Activated effector memory CD4-positive, alpha-beta T cell treated with Interleukin-2 at 50 U/mL for 16 hours (primary cell): ENCODE measurements around the gene HOATZ.

Source experiments
- DNase-seq: peaks from one replicate; pipeline ENCODE4 v3.0.0-alpha.2; 2020

Gene HOATZ

GRCh38 chr11:111523343-111523742 lies 8.8 kb downstream of the HOATZ start:
- DNase-seq = no peak

- DNase-seq = no peak
Measured at GRCh38 chr11:111524056-111524455, 9.5 kb downstream of the HOATZ start.

DNA sequence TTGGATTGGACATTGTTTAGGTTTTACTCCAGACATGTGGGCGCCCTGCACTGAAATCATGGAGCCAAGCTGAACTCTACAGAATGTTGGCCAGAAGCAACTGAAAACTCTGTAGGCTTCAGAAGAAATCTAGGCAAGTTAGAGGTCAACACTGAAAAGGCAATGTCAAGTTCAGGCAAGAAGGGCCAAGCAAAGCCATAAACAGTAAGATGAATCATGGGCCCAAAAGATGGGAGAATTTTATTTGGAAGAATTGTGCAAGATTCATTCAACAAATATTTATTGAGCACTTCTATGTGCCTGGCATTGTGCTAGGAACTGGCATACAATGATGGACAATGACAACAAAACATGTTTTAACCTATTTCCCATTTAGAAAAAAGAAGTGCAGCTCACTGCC lies 10.9 kb downstream of the HOATZ start:
- no peak for DNase-seq

- DNase-seq = no peak
Measured at GRCh38 chr11:111526501-111526900, 11.9 kb downstream of the HOATZ start.

- DNase-seq = no peak
Measured at GRCh38 chr11:111527279-111527678, 12.7 kb downstream of the HOATZ start.

DNA sequence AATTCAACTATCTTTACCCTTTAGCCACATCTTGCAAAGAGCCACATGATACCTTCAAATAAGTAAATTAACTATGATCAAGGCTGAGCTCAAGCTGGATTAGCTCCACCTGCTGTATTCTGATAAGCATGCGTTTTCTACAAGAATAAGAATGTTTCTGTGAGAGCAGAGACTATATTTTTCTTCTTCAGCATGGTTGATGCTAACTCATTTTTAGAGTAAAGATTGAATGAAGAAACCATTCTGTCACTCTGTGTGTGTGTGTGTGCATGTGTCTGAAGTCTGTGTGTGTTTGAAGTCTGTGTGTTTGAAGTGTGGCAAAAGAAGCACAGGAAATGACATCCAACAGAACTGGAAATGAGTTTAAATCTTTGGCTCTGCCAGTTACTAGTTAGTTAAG lies 14.0 kb downstream of the HOATZ start:
- DNase-seq = no peak

DNA sequence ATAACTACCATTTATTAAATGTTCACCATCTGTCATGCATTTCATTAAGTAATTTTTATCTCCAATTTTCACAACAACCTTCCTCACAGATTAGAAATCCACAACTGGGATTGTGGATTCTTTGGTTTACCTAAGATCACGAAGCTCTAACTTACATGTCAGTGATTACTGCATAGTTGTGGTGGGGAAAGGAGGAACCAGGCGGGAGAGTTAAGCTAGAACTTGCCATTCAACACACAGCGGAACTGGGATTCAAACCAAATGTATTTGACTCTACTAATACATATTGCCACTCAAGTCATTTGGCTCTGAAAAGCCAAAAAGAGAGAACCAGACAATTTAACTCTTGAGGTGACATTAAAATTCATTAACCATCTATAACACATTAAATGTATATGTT lies 15.5 kb downstream of the HOATZ start:
- no peak for DNase-seq

- no peak for DNase-seq
Measured at GRCh38 chr11:111531136-111531535, 16.6 kb downstream of the HOATZ start.

- DNase-seq = no peak
Measured at GRCh38 chr11:111531687-111532364, 17.2 kb downstream of the HOATZ start.

GRCh38 chr11:111532365-111532709 lies 17.8 kb downstream of the HOATZ start:
- no peak for DNase-seq

GRCh38 chr11:111535281-111535680 lies 20.7 kb downstream of the HOATZ start:
- no peak for DNase-seq

DNA sequence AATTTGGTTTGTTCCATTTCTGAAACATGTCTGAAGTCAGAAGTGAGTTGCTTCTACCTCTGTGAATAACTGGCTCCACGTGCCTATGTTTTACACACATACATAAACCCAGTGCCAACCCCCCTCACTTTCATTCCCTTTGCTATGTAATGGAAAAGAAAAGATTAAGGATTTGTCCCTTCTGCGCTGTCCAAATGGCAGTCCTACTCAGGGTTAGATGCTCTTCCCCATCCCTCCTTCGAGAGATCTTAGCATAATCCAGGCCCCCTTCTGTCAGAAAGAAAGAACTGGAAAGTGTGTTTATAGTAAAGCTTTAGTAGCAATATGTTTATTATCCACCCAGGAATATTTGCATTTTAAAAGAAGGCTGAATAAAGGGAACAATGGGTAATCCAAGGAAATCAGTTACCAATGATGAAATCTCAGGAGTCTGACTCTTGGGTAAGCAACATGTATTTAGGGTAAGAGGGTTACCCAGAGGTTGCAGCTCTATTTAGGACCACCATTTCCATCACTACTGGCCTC lies 22.8 kb downstream of the HOATZ start:
- DNase-seq = no peak

DNA sequence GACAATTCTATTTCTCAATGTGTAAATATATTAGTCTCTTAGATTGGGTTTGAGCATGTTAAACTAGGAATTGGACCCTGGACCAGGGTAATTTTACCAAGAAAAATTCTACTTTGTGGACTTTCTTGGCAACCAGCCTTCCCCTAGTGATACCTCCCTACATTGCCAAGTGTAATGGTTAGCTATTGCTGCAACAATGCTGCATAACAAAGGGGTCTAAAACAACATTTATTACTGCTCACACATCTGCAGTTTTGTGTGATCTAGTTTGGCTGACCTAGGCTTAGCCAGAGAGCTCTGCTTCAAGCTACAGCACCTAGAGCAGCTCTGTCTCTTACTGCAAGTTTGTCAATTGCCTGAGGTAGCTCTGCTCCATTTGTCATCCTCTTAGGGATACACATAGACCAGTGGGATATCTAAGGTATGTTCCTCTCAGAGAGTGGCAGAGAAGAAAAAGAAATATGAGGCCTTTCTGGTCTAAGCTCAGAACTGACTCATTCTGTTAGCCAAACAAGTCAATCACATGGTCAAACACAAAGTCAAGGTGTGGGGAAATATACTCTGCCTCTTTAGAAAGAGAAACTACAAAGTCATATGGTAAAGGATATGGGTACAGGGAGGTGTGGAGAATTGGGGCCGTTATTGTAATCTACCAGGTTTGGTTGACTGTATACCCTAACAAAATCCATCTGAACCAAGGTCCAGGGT lies 24.0 kb downstream of the HOATZ start:
- DNase-seq = no peak

GRCh38 chr11:111539426-111540113 lies 25.0 kb downstream of the HOATZ start:
- DNase-seq = no peak

GRCh38 chr11:111540114-111540936 lies 25.7 kb downstream of the HOATZ start, which contains the start of gene LAYN:
LAYN (plus strand) TSS chr11:111540720; CDS start chr11:111540844, 124 bp downstream.
- DNase-seq = no peak

GRCh38 chr11:111540937-111541253 lies 26.3 kb downstream of the HOATZ start:
- DNase-seq = no peak

- DNase-seq = no peak
Measured at GRCh38 chr11:111541254-111542061, 26.9 kb downstream of the HOATZ start.

DNA sequence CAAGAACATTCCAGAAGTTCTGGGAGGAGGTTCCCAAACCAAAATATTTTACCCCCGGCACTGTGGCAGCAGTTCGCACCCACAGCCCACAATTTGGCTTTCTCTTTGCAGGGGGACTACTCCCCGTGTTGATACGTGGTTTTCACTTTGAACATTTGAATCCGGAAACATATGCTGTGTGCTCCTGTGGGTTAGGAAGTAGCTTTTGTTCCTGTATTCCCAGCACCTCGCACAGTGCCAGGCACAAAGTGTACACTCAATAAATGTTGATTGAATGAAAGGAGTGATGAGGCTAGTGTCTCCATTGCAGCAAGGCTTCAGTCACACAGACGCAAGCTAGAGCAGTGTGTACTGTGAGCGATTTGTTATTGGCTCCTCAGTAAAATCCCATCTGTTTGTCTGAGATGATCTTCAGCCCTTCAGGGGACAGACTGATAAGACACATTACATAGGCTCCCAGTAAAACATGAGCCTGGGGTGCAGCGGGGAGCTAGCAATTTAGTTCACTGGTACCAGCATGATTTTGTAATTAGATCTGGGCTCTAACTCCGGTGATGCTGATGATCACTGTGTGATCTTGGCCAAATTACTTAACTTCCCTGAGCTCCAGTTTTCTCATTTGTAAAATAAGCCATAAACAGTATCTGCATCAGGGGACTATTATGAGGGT lies 28.2 kb downstream of the HOATZ start:
- DNase-seq = no peak

DNA sequence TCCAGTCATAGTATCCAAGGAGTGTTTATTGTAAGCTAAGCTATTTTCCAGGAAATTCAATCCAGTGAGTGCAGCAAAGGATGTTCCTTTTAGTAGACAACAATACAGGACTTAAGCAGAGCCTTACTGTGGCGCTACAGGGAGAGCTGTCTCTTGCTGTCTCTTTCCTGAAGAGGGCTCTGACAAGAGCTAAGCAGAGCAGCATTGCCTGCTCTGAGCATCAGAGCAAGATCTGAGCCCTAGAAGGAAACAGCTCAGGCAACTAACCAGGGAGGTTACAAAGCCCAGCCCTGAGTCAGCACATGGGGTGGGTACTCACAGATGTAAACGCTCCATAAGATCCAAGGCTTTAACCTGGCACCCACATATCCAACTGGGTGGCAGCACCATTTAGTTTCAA lies 33.9 kb downstream of the HOATZ start:
- no peak for DNase-seq

GRCh38 chr11:111549196-111549868 lies 34.8 kb downstream of the HOATZ start:
- no peak for DNase-seq

DNA sequence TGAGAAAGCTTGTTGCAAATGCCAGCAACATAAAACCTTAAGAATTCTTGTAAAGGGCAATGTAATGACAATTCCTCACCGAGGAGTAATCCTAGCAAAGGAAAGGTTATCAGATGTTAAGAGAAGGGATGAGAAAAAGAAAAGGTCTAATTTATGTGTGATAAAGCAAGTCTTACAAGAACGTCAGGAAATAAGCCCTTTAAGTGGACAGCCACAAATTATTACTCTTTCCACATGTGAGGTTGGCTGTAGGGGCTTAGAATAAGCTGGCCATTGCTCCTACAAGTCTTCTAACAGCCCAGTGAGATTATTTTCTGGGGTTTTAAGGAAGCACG lies 35.3 kb downstream of the HOATZ start:
- DNase-seq = no peak
